Right lobe of liver (tissue), 4 donors: ENCODE measurements around the gene CAMK2B.

Experiments used
- CTCF ChIP-seq, 4 donors: fragments of 200-600 bp in 3 of 4; fragments of 450-650 bp in 1 of 4; IDR thresholded peaks; one replicate each; pipeline versions ENCODE4 v1.5.1 to v1.8.0; 2016 to 2022; ENCODE audit warnings: antibody characterized with exemption in 4 of 4, mild to moderate bottlenecking in 2 of 4
- POLR2A ChIP-seq: fragments of 450-650 bp; IDR thresholded peaks from one replicate; pipeline ENCODE4 v1.6.1; 2017; ENCODE audit warnings: antibody characterized with exemption, mild to moderate bottlenecking
- donor health status: DM: no; HTN: no; CAD: no.
- donor health status: DM: no; HTN: no; CAD: no.
- donor health status: DM: no; HTN: yes; CAD: no.

GRCh38 chr7:44259547-44260457 is 65.6 kb downstream of the CAMK2B start:
- TF ChIP-seq POLR2A (no peak), CTCF (IDR thresholded peaks at IDR 0.05) (no peak)
